G401.6 (cell line): ENCODE results near the gene CD164L2.

ENCODE experiments used
- FAIRE-seq: peaks from 2 replicates; lab custom pipeline; 2012; peaks lifted over from hg19 to GRCh38; lab: Jason Lieb, UNC

CD164L2 gene

DNA sequence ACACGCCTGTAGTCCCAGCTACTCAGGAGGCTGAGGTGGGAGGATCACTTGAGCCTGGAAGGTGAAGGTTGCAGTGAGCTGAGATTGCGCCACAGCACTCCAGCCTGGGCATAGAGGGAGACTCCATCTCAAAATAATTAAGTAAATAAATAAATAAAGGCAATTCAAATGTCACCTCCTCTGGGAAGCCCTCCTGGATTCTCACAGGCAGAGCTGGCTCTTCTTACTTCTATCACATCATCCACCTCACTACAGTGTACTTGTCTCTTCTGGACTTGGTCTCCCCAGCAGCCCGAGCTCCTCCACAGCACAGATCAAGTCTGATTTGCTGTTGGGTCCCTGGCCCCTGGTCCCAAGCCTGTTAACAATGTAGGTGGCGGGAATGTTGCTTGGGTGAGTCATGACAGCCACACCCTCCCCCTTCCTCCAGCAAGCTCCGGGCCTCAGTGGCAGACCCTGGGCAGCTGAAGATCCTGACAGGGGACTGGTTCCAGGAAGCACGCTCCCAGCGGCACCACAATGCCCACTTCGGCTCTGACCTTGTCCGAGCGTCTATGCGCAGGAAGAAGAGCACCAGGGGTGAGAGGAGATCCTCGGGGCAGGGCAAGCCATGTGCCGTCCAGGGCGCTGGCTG, 36.0 kb downstream of the CD164L2 start:
- FAIRE-seq, result no peak

DNA sequence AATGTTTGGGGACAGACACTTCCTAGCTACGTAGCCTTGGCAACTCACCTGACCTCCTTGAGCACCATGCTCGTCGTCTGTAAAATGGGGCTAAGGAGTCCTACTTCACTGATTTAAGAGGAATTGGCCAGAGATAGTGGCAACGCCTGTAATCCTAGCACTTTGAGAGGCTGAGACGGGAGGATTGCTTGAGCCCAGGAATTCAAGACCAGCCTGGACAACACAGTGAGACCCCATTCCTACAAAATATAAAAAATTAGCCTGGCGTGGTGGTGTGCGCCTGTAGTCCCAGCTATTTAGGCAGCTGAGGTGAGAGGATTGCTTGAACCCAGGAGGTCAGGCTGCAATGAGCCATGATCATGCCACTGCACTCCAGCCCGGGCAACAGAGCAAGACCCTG, 36.8 kb downstream of the CD164L2 start:
- no peak for FAIRE-seq

DNA sequence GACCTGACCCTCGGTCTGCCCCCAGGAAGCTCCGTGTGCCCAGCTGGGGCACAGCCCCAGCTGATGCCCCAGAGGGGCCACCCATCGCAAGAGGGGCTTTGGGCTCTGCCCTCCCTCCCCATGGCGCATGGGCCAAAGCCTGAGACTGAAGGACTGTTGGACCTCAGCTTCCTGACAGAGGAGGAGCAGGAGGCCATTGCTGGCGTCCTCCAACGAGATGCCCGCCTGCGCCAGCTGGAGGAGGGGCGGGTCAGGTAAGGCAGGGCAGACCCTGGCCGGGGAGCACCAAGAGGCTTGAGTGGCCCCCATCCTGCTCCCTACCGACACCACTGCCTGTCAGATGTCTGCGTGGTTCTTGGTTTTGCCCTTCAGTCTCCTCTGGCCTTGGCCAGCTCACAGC, 37.9 kb downstream of the CD164L2 start:
- no peak for FAIRE-seq

DNA sequence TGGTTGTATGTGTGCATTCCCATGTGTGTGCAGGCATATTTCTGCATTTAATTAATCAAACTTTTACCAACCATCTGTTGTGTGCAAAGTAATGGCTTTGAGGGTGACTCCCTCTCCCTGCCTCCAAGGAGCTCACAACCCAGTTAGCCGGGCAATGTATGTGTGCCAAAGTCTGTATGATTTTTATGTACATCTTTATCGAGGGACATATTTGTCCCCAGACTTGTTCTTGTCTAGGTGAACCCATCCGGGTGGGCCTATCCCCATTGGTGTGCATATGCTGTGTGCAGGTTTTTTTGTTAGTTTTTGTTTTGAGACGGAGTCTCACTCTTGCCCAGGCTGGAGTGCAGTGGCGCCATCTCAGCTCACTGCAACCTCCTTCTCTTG, 39.5 kb downstream of the CD164L2 start:
- FAIRE-seq, result no peak

DNA sequence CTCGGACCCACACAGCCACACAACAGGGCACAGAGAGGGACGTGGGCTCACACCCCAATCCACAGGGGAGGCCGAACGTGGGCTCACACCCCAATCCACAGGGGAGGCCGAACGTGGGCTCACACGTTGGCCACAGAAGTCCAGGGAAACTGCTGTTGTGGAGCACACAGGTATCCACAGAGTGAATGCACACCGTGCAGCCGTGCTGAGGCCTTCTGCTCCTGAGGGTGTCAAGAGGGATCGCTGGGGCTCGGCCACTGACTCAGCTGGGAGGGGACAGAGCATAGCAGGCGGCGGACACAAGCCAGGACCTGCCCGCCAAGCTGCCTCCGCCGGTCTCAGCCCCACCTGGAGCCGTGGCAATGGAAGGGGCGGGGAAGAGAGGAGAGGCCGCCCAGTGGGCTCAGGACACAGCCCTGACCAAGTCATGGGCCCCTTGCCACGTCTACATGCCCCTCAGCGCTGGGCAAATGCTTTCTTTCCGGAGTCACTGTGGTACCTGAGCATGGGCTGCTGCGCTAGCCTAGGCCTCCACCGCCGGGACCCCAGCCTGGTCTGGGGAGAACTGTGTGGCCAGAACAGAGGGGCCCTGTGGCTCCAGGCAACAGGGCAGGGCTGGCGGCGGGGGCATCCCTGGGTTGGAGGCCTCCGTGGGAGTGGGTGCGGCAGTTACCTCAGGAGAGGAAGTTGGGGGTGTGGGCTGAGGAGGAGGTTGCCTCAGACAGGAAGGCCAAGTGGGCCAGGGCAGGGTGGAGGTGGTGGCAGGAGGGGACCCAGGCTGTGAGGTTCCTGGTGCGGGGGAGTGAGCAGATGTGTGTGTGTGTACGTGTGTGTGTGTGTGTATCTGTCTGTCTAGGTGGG, 40.1 kb downstream of the CD164L2 start:
- FAIRE-seq, result no peak

DNA sequence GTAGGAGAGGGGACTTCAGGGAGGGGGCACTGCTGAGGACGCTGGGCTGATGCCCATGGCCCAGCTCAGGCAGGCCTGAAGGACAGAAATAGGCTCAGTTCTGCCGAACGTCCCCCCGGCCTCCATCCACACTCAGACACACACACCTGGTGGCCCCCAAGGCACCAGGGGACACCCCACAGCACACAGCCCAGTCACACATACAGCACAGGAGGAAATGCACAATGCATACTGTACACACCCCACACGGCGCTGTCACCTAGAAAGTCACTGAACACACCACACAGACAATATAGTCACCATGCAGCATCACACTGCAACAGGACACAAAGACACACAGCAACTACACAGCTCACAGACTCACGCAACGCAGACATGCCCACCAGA, 40.7 kb downstream of the CD164L2 start:
- no peak for FAIRE-seq

DNA sequence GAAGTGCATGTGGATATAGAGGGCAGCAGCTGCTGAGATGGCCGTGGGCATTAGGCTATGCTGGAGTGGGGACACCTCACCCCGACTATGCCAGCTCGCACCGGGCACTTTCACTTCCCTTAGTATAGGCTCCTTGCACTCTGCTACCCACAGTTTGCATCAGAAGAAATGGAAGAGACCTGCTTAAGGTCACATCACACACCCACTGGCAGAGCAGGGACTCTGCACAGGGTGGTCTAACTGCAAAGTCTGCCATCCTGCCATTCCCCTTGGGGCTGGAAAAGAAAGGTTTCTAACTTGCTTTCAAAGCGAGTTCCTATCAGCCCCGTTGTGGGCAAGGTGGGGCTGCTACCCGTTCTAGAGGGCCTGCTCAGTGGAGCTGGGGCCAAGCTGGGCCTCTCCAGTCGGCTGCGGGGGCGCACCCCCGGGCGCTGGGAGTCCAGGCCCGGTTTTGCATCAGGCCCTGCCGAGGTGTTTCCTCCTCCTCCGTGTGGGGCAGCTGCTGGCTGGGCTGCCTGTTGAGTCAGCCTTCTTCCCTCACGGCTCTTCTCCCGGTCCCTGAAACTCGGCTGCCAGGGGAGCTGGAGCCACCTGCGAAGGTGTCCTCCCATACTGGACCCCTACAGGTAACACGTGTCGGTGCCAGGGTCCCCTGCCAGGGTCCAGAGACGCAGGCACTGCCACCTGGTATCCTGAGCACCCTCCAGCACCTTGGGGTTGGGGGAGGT, 41.4 kb downstream of the CD164L2 start, which contains the start of gene SYTL1:
TSS of gene SYTL1 (plus strand) at position 498 of the 728 bp plus-strand sequence. CDS start 3,313 bp downstream, outside the sequence.
- FAIRE-seq, result peak; percentile 62

DNA sequence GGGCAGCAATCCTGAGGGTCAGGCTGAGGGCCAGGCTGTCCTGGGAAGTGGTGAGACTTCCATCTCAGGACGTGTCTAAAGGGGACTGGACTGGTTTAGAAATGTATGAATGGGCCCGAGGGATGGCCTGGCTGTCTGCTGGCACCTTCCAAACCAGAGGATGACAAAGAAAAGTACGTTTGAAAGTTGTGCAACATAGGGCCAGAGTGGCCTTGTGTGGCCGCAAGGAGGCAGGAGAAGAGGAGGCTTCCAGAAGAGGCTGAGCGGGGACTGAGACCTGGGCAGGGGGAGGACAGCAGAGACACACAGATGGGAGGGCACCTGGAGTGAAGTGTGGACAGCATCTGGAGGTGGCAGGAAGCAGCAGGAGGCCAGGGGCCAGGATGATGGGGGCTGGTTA, 43.9 kb downstream of the CD164L2 start:
- no peak for FAIRE-seq

DNA sequence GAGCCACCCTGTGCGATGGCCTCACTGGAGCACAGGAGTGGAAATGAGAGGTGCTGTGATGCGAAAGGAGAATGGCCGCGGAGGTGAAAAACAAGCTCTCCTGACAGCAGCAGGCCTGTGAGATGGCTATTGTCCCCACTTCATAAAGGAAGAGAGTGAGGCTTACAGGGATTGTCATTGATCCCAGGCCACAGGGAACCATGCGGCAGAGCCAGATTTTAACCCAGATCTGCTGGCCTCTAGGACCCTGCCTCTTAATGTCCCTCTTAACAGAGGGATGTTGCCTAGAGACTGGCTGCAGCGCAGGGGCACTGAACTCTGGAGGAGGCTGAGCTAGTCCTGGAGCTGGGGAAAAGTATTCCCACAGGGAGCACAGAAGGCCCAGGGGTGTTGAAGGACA, 44.4 kb downstream of the CD164L2 start:
- no peak for FAIRE-seq

DNA sequence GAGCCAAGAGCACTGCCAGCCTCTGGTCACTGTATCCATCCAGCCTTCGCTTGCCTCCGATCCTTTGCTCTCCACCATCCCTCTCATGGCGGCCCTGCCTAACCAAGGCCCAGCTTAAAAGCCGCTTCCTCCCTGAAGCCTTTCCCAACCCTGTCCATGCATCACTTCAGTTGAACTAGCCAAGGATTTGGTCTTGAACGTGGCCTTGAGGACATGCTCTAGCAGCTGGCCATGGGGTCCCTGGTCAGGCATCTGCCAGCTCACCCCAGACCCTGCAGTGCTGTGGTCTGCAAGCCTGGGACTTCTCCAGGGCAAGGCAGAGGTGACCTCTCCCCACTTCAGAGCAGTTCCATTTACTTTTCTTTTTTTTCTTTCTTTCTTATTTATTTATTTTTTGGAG, 46.4 kb downstream of the CD164L2 start:
- FAIRE-seq, result no peak

DNA sequence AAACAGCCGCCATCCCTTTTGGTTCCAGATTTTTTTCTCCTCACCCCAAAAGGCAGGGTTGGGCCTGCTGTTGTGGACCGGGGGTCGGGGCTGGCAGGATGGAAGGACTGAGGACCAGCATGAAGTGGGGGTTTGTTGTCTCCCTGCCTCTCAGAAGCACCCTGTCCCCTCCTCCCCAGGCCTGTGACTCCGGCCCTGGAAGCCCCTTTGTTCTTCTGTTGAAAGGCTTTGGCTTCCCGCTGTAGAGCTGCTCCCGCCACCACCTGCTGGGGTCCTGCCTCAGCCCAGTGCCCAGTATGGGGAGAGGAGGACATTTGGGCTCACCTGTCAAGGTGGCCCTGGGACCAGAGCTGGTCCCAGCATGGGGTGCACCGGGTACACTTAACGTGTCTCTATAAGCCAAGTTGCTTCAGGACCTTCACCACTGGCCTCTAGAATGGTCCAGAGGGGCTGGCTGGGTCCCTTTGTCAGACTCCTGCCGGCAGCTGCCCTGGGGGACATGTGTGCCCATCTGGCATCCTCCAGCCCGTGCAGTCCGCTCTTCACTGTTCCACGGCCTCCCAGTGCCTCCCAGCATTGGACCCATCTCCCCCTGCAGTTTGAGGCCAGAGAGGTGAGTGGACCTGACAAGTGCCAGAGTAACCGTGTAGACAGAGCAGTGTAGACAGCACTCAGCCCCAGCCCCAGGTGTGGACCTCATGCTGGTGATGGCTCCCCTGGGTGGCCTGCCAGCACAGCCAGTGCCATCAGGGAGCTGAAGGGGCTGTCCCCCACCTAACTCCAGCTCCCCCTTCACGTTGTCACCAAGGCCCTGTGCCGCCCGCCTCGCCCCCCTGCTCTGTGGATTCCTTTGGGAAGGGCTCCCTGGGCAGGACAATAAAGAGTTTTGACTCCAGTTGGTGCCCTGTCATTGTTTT, 47.4 kb downstream of the CD164L2 start:
- no peak for FAIRE-seq

DNA sequence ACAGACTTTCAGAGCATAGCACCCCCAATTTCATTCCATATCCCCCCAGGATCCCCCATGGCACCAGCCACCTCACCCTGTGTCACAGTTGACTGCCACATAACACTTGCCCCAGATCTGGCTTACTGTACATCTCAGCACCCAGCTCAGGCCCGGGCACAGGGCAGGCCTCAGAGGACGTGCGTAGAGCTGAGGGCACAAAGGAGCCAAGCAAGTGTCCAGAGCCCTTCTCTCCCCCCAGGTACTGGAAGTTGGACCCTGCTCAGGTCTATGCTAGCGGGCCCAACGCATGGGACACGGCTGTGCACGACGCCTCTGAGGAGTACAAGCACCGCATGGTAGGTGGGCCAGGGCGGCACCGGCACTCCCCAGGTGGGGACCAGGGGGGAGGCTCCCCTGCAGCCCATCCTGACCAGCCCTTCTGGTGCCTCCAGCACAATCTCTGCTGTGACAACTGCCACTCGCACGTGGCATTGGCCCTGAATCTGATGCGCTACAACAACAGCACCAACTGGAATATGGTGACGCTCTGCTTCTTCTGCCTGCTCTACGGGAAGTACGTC, 49.3 kb downstream of the CD164L2 start:
- FAIRE-seq, result no peak

DNA sequence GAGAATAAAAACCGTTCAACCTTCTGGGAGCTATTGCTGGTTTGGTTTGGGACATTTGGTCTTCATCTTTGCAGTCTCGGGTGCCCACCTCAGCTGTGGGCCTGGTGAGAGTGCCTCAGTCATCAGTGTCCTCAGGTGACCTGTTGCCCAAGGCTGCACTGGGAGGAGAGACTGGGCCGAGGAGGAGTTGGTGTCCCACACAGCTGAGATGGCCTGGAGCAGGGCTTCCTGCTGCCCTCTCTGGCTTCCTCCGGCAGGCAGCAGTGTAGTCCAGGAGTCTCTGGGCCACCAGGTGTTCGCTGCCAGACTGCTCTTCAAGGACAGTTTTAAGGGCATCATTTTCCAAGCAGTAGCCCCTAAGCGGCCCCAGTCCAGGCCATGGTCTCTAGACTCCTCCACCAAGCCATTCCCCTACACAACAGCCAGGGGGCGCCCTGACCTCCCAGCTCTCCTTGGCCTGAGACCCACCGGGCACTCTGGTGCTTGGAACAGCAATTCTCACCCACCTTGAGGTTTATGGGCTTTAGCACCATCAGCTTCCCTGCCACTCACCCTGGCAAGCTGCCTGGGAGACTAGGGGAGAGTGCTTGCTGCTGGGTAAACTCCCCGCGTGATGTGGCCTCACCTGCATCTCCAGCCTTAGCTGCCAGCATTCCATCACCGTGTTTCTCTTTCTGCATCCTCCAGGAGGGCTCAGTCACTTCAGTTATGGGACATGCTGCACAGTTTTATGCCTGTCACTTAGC, 50.4 kb downstream of the CD164L2 start:
- FAIRE-seq, result peak; percentile 11

DNA sequence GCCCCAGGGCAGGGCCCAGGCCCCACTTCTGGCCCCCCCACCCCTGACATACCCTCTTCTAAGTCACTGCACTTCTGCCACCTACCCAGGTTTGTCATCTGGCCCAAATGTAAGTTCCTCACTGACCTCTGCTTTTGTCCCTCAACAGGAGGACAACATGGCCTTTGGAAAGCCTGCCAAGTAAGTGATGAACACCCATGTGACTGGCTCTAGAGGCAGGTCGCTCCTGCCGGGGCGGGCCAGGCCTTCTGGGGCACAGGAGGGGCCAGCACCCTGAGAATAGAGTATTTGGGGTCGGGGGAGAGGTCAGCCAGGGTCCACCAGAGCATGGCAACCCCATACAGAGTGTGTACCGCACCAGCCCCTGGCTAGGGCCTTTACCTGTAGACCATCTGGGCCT, 51.2 kb downstream of the CD164L2 start:
- FAIRE-seq, result no peak

DNA sequence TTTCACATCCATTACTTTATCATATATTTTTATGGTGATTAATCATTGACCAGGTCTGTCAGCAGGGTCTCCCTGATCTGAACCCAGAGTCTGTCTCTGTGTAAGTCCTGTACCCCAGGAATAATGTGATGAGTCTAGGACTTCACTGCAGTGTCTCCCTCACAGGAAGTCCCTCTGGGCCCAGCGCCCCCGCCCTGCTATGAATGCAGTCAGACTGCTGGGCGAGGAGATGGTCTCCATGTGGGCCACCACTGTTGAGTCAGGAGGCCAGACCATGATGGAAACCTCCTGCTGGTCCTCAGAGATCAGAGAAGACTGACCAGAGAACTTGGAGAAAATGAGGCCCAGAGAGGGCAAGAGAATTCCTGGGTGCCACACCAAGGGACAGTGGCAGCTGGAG, 51.7 kb downstream of the CD164L2 start:
- FAIRE-seq, result no peak

DNA sequence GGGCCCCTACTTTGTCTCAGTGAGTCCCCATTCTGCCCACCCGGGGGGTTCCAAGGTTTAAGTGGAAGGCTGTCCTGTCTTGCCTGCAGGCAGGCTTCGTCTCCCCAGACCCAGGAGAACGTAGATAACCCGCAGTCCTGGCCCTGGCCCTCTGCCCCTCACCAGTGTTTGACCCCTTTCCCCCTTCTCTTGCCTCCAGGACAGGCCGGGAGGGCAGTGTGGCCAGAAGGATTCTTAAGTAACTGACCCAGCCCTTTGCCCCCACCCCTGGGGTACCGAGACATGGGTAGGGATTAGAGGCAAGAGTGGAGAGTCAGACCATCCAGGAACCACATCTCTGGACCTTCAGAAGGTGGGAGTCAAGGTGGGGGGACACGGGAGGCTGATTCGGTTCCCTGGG, 52.3 kb downstream of the CD164L2 start:
- no peak for FAIRE-seq
